GM18951 (cell line): ENCODE data around the gene DENND1C.
"Not testable (repeated sequence)": the region's sequence is repeated elsewhere in the genome, so short reads cannot be mapped to it uniquely, and the experiment has no call there.

ENCODE experiments used
- POLR2A ChIP-seq: IDR thresholded peaks from 4 replicates; pipeline ENCODE4 v1.6.1; 2011; ENCODE audit warnings: mild to moderate bottlenecking; ENCODE audit not compliant: insufficient read length, insufficient read depth; ENCODE audit errors: extremely low read depth
- in situ Hi-C: fragments of 300-500 bp; cut with MboI; formaldehyde crosslinking; loops from one replicate; pipeline ENCODE4 v1.12.0; 2022; ENCODE audit warnings: low sequenced_read_pairs, mixed read lengths, inconsistent platforms; ENCODE audit not compliant: unreplicated experiment

Gene DENND1C

DNA sequence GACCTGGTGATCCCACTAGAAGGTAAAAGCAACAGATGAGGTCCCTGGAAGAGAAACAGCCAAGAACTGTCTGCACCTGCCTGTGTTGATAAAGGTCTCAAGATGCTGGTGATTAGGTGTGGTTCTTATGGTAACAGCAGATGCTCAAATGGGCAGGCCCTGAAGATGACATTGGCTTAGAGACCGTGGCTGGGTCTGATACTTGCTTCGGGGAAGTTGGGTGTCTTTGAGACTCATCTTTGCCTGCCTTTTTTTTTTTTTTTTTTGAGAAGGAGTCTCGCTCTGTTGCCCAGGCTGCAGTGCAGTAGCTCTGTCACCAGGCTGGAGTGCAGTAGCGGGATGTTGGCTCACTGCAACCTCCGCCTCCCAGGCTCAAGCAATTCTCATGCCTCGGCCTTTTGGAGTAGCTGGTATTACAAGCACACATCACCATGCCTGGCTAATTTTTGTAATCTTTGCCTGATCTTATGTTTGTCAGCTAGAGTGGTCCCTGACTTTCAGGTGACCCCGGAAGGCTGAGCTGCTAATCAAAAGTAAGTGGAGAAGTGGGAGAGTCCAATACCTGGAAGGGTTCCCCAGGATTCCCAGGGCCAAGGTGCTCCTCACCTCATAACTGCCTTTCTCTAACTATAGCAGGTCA, 29.9 kb downstream of the DENND1C start:
- no peak for TF ChIP-seq POLR2A
- in situ Hi-C loops, result no loop called here

DNA sequence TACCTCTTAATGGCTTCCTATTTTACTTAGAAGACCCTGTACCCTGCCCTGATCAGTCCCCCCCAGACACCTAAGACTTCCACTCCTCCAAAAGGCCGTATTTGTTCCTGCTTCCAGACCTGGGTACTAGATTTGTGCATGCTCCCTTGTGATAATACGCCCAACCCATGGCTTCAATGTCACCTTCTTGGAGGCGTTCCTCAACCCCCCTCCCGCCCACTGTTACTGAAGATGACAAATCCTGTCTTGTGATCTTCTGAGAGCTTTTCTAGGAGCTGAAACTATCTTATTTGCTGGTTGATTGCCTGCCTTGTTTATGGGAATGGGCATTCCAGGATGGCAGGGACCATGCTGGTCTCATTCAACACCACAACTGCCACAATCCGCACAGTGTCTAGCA, 31.4 kb downstream of the DENND1C start:
- no peak for TF ChIP-seq POLR2A
- in situ Hi-C loops, result no loop called here

DNA sequence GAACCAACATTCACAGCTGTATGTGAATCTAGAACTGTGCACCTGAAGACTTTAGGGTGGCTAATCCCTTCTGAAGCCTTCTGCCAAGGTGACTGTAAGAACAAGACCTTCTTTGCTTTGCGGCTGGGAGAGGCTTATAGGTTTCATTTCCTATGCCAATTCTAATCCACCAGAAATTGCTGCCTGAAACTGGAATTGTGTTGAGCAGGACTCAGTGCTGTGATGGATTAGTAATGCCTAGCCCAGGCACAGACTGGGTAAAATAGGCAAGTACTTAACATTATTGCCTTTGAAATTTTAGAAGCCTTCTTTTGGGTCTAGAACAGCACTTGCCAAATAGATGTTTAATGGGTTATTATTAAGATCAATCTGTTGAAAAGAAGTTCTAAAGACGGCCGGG, 33.5 kb downstream of the DENND1C start:
- TF ChIP-seq POLR2A, result no peak
- in situ Hi-C loops, result no loop called here

DNA sequence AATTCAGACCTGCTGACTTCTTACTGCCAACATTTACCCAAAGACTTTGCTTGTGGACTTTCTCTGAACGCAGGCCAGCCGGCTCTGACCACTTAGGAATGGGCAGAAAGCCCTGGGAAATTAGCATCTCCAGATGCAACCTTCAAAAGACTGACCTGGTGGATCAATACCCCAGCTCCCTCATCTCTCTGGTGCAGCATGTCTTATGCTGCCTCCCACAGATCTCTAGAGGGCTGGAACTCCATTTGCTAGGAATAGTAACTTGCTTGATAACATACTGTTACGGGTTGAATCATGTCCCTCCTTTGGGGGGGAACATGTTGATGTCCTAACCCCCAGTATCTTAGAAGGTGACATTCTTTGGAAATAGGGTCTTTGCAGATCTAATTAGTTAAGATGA, 35.1 kb downstream of the DENND1C start:
- no peak for TF ChIP-seq POLR2A

DNA sequence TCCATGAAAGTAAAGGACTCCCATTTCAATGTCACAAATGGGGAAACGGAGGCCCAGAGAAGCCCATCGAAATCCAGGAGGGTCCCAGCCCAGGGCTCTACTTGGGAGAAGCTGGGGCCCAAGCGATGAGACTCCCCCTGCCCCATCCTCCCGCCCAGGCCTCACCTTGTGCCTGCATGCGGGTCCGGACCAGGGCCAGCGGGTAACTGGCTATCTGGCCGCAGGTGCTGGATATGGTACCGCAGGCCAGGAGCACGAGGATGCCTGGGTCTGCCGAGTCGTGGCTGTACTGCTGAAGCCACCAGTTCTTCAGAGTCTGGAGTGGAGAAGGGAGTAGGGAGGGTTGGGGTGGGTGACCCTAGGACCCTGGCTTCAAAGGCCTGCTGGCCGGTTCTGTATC, 37.6 kb downstream of the DENND1C start:
- in situ Hi-C loops, result no loop called here
- no peak for TF ChIP-seq POLR2A

More for the DNA sequence above, 35.1 kb downstream of the DENND1C start:
- in situ Hi-C loops, result no loop called here

DNA sequence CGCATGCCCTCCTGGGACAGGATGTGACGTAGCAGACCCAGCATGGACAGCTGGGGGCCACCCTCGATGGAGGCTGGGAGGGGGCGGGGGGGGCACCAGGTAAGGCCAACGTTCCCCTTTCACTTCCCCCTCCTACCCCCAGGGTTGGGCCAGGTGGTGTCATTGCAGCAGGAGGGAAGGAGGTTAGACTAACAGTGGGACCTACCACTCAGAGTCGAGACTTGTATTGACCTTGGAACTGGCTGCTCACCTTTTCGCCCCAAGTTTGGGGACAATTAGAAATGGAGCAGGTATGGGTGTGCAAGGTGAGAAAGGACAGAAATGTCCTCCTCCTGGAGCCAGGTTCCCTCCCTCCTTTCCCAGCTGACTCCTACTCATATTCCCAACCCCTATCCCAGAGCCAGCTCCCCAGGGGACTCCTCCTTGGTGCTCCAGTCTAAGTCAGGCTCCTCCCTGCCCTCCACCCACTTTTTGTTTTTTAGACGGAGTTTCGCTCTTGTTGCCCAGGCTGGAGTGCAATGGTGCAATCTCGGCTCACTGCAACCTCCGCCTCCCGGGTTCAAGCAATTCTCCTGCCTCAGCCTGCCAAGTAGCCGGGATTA, 39.4 kb downstream of the DENND1C start:
- in situ Hi-C loops, result no loop called here
- no peak for TF ChIP-seq POLR2A

DNA sequence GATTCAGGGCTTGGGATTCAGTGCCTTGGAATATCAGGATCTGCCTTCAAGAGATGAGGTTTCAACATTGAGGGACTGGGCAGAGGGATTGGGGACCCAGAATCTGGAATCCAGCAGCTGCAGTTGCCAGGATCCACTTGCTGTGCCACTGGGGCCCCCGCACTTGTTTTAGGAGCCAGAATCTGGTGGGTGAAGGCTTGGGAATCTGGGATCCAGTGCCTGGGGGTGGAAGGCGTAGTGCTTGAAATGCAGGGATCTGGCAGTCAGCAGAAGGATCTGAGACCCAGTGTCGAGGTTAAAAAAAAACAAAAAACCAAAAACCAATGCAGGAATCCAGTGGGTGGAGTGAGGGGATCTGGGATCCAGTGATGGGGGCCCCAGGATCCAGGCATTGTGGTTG, 40.7 kb downstream of the DENND1C start:
- no peak for TF ChIP-seq POLR2A
- in situ Hi-C loops, result no loop called here

DNA sequence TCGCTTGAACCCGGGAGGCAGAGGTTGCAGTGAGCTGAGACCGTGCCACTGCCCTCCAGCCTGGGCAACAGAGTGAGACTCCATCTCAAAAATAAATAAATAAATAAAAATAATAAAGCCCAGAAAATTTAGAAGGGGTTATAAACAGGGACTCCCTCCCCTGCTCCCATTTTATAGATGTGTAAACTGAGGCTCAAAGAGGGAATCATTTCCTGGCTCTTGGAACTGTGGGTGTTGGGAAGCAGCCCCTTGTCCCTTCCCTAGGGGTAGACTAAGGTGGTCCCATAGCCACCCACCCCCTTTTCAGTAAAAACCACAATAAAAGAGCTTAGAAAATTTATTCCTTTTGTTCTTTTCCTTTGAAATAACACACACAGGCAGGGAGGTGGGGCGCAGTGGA, 41.8 kb downstream of the DENND1C start:
- no peak for TF ChIP-seq POLR2A

DNA sequence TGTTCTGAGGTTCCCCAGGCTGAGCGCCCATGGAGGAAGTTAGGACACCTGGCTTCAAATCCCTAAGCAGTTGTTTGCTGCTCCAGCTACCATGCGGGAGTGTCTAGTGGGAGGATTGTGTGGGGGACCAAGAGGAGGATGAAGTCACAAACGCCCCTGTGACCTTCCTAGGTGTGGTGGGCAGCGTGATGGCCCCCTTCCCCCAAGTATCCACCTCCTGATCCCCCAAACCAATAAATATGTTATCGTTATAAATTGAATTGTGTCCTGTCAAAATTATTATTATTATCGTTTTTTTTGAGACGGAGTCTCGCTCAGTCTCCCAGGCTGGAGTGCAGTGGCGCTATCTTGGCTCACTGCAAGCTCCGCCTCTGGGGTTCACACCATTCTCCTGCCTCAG, 47.9 kb downstream of the DENND1C start, which contains the start of gene SLC25A41:
Gene SLC25A41 (minus strand): TSS at position 101 of the 400 bp plus-strand sequence. CDS start 70 bp downstream, at position 31.
- in situ Hi-C loops, result no loop called here
- no peak for TF ChIP-seq POLR2A

More for the DNA sequence above, 41.8 kb downstream of the DENND1C start:
- in situ Hi-C loops, result no loop called here

DNA sequence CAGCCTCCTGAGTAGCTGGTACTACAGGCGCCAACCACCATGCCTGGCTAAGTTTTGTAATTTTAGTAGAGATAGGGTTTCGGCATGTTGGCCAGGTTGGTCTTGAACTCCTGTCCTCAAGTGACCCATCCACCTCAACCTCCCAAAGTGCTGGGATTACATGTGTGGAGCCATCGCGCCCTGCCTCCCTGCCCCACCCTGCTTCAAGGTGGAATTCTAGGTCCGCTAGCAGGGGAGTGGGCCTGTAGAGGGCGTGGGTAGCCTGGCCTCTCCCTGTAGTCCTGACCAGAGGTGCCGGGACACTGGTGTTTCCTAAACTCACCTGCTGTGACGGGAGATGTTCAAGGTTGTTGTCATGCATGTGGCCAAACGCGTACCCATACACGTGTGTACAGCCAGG, 48.4 kb downstream of the DENND1C start:
- TF ChIP-seq POLR2A, result no peak
- in situ Hi-C loops, result no loop called here

DNA sequence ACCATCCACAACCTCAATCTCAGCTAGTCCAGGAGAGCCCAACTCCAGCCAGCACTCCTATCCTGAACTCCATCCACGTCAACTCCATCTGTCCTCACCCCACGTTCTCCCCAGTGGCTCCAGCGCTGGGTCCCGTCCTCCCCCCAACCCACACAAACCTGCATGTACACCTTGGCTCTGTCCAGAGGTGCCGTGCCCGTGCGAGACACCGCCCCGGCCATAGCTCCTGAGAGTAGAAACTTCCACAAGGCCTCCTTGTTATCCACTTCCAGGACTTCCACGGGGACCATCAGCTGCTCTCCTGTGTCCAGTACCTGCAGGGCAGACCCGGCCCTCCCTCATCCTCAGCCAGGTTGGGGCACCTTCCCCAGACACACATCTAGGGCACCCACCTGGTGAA, 49.7 kb downstream of the DENND1C start:
- no peak for TF ChIP-seq POLR2A
- in situ Hi-C loops, result no loop called here

DNA sequence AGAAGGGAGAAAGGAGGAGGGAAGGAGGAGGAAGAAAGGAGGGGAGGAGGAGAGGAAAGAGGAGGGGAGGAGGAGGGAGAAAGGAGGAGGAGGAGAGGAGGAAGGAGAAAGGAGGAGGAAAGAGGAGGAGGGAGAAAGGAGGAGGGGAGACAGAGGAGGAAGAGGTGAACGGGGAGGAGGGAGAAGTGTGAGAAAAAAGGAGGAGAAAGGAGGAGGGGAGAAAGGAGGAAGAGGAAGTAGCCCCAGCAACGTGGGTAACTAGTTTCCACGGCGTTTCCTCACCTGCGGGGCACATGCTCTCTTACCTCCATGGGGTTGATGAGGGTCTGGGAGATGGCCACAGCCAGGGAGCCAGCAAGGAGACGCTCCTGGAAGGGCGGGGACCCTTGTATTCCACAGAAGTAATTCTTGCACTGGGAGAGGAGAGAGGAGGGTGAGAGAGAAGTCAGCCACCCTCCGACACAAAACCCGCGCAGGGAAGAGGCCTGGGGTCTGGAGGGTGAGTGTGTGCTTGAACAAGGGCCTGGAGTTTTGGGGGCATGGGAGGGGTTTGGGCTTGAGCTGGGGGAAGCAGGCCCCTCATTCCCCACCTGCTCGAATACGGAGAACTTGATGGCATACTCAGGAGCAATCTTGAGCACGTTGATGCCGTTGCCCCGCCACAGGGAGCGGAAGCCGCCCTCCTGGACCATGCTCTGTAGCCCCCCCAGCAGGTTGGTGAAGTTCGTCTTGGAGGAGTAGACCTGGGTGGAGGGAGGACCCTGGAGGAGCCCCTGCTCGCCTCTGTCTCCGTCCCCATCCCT, 52.0 kb downstream of the DENND1C start:
- in situ Hi-C loops, result no loop called here
- no peak for TF ChIP-seq POLR2A

DNA sequence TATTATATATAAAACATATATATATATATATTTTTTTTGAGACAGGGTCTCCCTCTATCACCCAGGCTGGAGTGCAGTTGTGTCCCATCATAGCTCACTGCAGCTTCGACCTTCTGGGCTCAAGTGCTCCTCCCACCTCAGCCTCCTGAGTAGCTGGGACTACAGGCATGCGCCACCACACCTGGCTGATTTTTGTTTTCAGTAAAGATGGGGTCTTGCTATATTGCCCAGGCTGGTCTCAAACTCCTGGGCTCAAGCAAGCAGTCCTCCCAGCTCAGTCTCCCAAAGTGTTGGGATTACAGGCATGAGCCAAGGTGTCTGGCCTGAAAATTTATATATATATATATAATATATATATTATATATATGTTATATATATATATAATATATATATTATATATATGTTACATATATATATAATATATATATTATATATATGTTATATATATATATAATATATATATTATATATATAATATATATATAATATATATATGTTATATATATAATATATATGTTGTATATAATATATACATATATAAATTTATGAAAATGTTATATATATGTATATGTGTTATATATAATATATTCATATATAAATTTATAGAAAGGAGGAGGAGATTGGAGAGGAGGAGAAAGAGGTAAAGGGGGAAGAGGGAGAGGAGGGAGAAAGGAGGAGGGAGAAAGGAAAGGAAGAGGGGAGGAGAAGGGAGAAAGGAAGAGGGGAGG, 52.7 kb downstream of the DENND1C start:
- in situ Hi-C loops, result not testable (repeated sequence)
